Body of pancreas (tissue), 4 donors: ENCODE data around the gene PALM3.
"Not testable (repeated sequence)": the region's sequence is repeated elsewhere in the genome, so short reads cannot be mapped to it uniquely, and the experiment has no call there.

Source experiments
- CTCF ChIP-seq, 7 experiments: fragments of 450-650 bp in 4 of 7; fragments of 200-600 bp in 3 of 7; sonication (generic) in 3 of 7; IDR thresholded peaks; one replicate each; pipeline ENCODE4 v1.5.1; 2016 to 2019; ENCODE audit warnings: antibody characterized with exemption in 7 of 7
- POLR2A ChIP-seq, 3 donors: fragments of 450-650 bp; IDR thresholded peaks; one replicate each; pipeline ENCODE4 v1.6.1; 2016; ENCODE audit warnings: antibody characterized with exemption in 3 of 3, mild to moderate bottlenecking in 2 of 3

GRCh38 chr19:14019739-14020138 is 42.1 kb downstream of the PALM3 start:
- TF ChIP-seq POLR2A, CTCF (IDR thresholded peaks at IDR 0.05): not testable (repeated sequence)
